T-helper 2 cell treated with Interferon-gamma antibody and Interleukin-4, amounts not matched to agents 5 μg/mL and 100 μg/mL, for 36 hours (primary cell): ENCODE data around the gene JPH2.
A peak's percentile ranks its signal among the peaks of the same experiment; 100 is the strongest.

Experiments used
- DNase-seq: peaks from one replicate; pipeline ENCODE4 v3.0.0; 2021; ENCODE audit warnings: low spot score
- H3K27ac Mint-ChIP-seq: one replicate; pipeline ENCODE4 v1.8.0; 2021; ENCODE audit warnings: mild to moderate bottlenecking, mixed read lengths
- H3K27me3 Mint-ChIP-seq: one replicate; pipeline ENCODE4 v1.8.0; 2021; ENCODE audit warnings: low read depth, mixed read lengths
- H3K36me3 Mint-ChIP-seq: one replicate; pipeline ENCODE4 v1.8.0; 2021; ENCODE audit warnings: low read depth, mixed read lengths
- H3K4me1 Mint-ChIP-seq: one replicate; pipeline ENCODE4 v1.8.0; 2021; ENCODE audit warnings: low read depth, mixed read lengths
- H3K4me3 Mint-ChIP-seq: one replicate; pipeline ENCODE4 v1.8.0; 2022; ENCODE audit warnings: mild to moderate bottlenecking, moderate library complexity, mixed read lengths
- H3K9me3 Mint-ChIP-seq: one replicate; pipeline ENCODE4 v1.8.0; 2021; ENCODE audit warnings: mixed read lengths

The JPH2 gene

GRCh38 chr20:44188752-44189151 lies 1.8 kb upstream of the JPH2 start:
- H3K36me3 Mint-ChIP-seq, result no peaks in the 10 kb centered on the region
- H3K4me3 Mint-ChIP-seq, result no peak overlapping the region
- no peak overlapping the region for H3K27ac Mint-ChIP-seq
- peaks cover 61% of the 10 kb centered on the region for H3K27me3 Mint-ChIP-seq
- DNase-seq, result no peak
- peaks cover 4% of the 10 kb centered on the region for H3K4me1 Mint-ChIP-seq
- H3K9me3 Mint-ChIP-seq, result no peaks in the 10 kb centered on the region

- Mint-ChIP-seq H3K27me3 (peaks cover 57% of the 10 kb centered on the region), H3K4me1 (peaks cover 4% of the 10 kb centered on the region), H3K9me3 (no peaks in the 10 kb centered on the region), H3K27ac (no peak overlapping the region), H3K36me3 (no peaks in the 10 kb centered on the region), H3K4me3 (peak overlapping the region; percentile 6)
- DNase-seq, result no peak
Observed at GRCh38 chr20:44187772-44188709, 1.1 kb upstream of the JPH2 start.

- H3K4me3 Mint-ChIP-seq, result no peak overlapping the region
- H3K36me3 Mint-ChIP-seq, result no peaks in the 10 kb centered on the region
- DNase-seq, result no peak
- H3K9me3 Mint-ChIP-seq, result no peaks in the 10 kb centered on the region
- no peak overlapping the region for H3K27ac Mint-ChIP-seq
- peaks cover 4% of the 10 kb centered on the region for H3K4me1 Mint-ChIP-seq
- peaks cover 61% of the 10 kb centered on the region for H3K27me3 Mint-ChIP-seq
Observed at GRCh38 chr20:44186674-44187053, 324 bp downstream of the JPH2 start.

GRCh38 chr20:44186201-44186600 lies 787 bp downstream of the JPH2 start:
- DNase-seq, result no peak
- no peaks in the 10 kb centered on the region for H3K36me3 Mint-ChIP-seq
- no peak overlapping the region for H3K4me3 Mint-ChIP-seq
- no peaks in the 10 kb centered on the region for H3K9me3 Mint-ChIP-seq
- H3K27me3 Mint-ChIP-seq, result peaks cover 65% of the 10 kb centered on the region
- H3K27ac Mint-ChIP-seq, result no peak overlapping the region
- peaks cover 4% of the 10 kb centered on the region for H3K4me1 Mint-ChIP-seq

- H3K4me1 Mint-ChIP-seq, result peaks cover 4% of the 10 kb centered on the region
- DNase-seq, result no peak
- peaks cover 70% of the 10 kb centered on the region for H3K27me3 Mint-ChIP-seq
- no peak overlapping the region for H3K27ac Mint-ChIP-seq
- no peaks in the 10 kb centered on the region for H3K36me3 Mint-ChIP-seq
- no peak overlapping the region for H3K4me3 Mint-ChIP-seq
- H3K9me3 Mint-ChIP-seq, result no peaks in the 10 kb centered on the region
Observed at GRCh38 chr20:44185574-44185973, 1.4 kb downstream of the JPH2 start.

GRCh38 chr20:44183282-44183681 lies 3.7 kb downstream of the JPH2 start:
- DNase-seq, result no peak
- H3K9me3 Mint-ChIP-seq, result no peaks in the 10 kb centered on the region
- no peaks in the 10 kb centered on the region for H3K36me3 Mint-ChIP-seq
- peaks cover 2% of the 10 kb centered on the region for H3K4me1 Mint-ChIP-seq
- peaks cover 62% of the 10 kb centered on the region for H3K27me3 Mint-ChIP-seq
- H3K4me3 Mint-ChIP-seq, result no peak overlapping the region
- H3K27ac Mint-ChIP-seq, result no peak overlapping the region

GRCh38 chr20:44182863-44183262 lies 4.1 kb downstream of the JPH2 start:
- H3K4me3 Mint-ChIP-seq, result no peak overlapping the region
- H3K27ac Mint-ChIP-seq, result no peak overlapping the region
- no peaks in the 10 kb centered on the region for H3K36me3 Mint-ChIP-seq
- DNase-seq, result no peak
- H3K27me3 Mint-ChIP-seq, result peaks cover 58% of the 10 kb centered on the region
- no peaks in the 10 kb centered on the region for H3K4me1 Mint-ChIP-seq
- no peaks in the 10 kb centered on the region for H3K9me3 Mint-ChIP-seq

- Mint-ChIP-seq H3K4me1 (no peaks in the 10 kb centered on the region), H3K36me3 (no peaks in the 10 kb centered on the region), H3K27ac (no peak overlapping the region), H3K4me3 (no peak overlapping the region), H3K27me3 (peaks cover 52% of the 10 kb centered on the region), H3K9me3 (no peaks in the 10 kb centered on the region)
- no peak for DNase-seq
Observed at GRCh38 chr20:44182135-44182765, 4.7 kb downstream of the JPH2 start.

- Mint-ChIP-seq H3K4me3 (no peak overlapping the region), H3K4me1 (no peaks in the 10 kb centered on the region), H3K9me3 (no peaks in the 10 kb centered on the region), H3K27me3 (peaks cover 48% of the 10 kb centered on the region), H3K36me3 (no peaks in the 10 kb centered on the region), H3K27ac (no peak overlapping the region)
- no peak for DNase-seq
Observed at GRCh38 chr20:44181611-44182010, 5.4 kb downstream of the JPH2 start.

- H3K4me3 Mint-ChIP-seq, result no peak overlapping the region
Observed at GRCh38 chr20:44180814-44181213, 6.2 kb downstream of the JPH2 start.

GRCh38 chr20:44176833-44177534 lies 10.0 kb downstream of the JPH2 start:
- peaks cover 30% of the 10 kb centered on the region for H3K27me3 Mint-ChIP-seq

More at GRCh38 chr20:44180814-44181213, 6.2 kb downstream of the JPH2 start:
- Mint-ChIP-seq H3K27ac (no peak overlapping the region), H3K4me1 (no peaks in the 10 kb centered on the region), H3K36me3 (no peaks in the 10 kb centered on the region), H3K27me3 (peaks cover 40% of the 10 kb centered on the region), H3K9me3 (no peaks in the 10 kb centered on the region)
- DNase-seq, result no peak

GRCh38 chr20:44174996-44175765 lies 11.8 kb downstream of the JPH2 start:
- Mint-ChIP-seq H3K4me1 (peaks cover 3% of the 10 kb centered on the region), H3K27ac (no peak overlapping the region), H3K4me3 (no peak overlapping the region), H3K36me3 (no peaks in the 10 kb centered on the region), H3K9me3 (no peaks in the 10 kb centered on the region), H3K27me3 (peaks cover 29% of the 10 kb centered on the region)
- DNase-seq, result no peak

More at GRCh38 chr20:44176833-44177534, 10.0 kb downstream of the JPH2 start:
- H3K36me3 Mint-ChIP-seq, result no peaks in the 10 kb centered on the region
- H3K4me3 Mint-ChIP-seq, result no peak overlapping the region
- H3K9me3 Mint-ChIP-seq, result no peaks in the 10 kb centered on the region
- no peak for DNase-seq
- no peaks in the 10 kb centered on the region for H3K4me1 Mint-ChIP-seq
- H3K27ac Mint-ChIP-seq, result no peak overlapping the region

- no peaks in the 10 kb centered on the region for H3K36me3 Mint-ChIP-seq
- peaks cover 33% of the 10 kb centered on the region for H3K27me3 Mint-ChIP-seq
- no peak overlapping the region for H3K4me3 Mint-ChIP-seq
- DNase-seq, result no peak
- no peaks in the 10 kb centered on the region for H3K9me3 Mint-ChIP-seq
- no peak overlapping the region for H3K27ac Mint-ChIP-seq
- H3K4me1 Mint-ChIP-seq, result peaks cover 3% of the 10 kb centered on the region
Observed at GRCh38 chr20:44173846-44174245, 13.1 kb downstream of the JPH2 start.
